Ectodermal cell (in vitro differentiated cells): ENCODE data around the gene RUBCNL.

ENCODE experiments used
- H3K27ac ChIP-seq: 2 replicates; pipeline ENCODE4 v1.7.0; 2013; ENCODE audit warnings: mild to moderate bottlenecking, low read depth, low read length; ENCODE audit not compliant: insufficient read depth, poor library complexity, severe bottlenecking
- H3K27me3 ChIP-seq: 2 replicates; pipeline ENCODE4 v1.7.0; 2013; ENCODE audit warnings: mild to moderate bottlenecking, low read length; ENCODE audit not compliant: insufficient read depth, control insufficient read depth, poor library complexity, severe bottlenecking
- H3K36me3 ChIP-seq: one replicate; pipeline ENCODE4 v1.7.0; 2013; ENCODE audit warnings: low read length; ENCODE audit not compliant: control insufficient read depth, insufficient read depth
- H3K4me1 ChIP-seq: one replicate; pipeline ENCODE4 v1.7.0; 2013; ENCODE audit warnings: low read length; ENCODE audit not compliant: control insufficient read depth, insufficient read depth
- H3K4me3 ChIP-seq: 2 replicates; pipeline ENCODE4 v1.7.0; 2013; ENCODE audit warnings: low read depth, low read length, control low read depth; ENCODE audit not compliant: insufficient read depth
- H3K9me3 ChIP-seq: 2 replicates; pipeline ENCODE4 v1.7.0; 2013; ENCODE audit warnings: mild to moderate bottlenecking, low read length, moderate library complexity; ENCODE audit not compliant: control insufficient read depth
- WGBS, 2 experiments: methylation state at CpG; one replicate each; pipeline ENCODE4 v1.1.7; 2013; ENCODE audit warnings: missing lambda C conversion rate in 2 of 2; 5-methylcytosine and 5-hydroxymethylcytosine counted together

The RUBCNL gene

GRCh38 chr13:46389457-46390451, 2.7 kb upstream of the RUBCNL start:
- Histone ChIP-seq H3K27ac (peak overlapping the region; percentile 33), H3K4me1 (peaks cover 9% of the 10 kb centered on the region), H3K36me3 (no peaks in the 10 kb centered on the region), H3K9me3 (no peaks in the 10 kb centered on the region), H3K4me3 (no peak overlapping the region), H3K27me3 (peaks cover 51% of the 10 kb centered on the region)
- WGBS, 2 experiments: 62 to 65% methylated on average over 9 of the region's 9 CpGs

- H3K9me3 ChIP-seq: no peaks in the 10 kb centered on the region
- 92 to 95% methylated on average over 3 of the region's 3 CpGs for WGBS, 2 experiments
- no peak overlapping the region for H3K27ac ChIP-seq
- H3K4me1 ChIP-seq: peaks cover 9% of the 10 kb centered on the region
- H3K27me3 ChIP-seq: peaks cover 58% of the 10 kb centered on the region
- H3K36me3 ChIP-seq: no peaks in the 10 kb centered on the region
- H3K4me3 ChIP-seq: no peak overlapping the region
These were observed 1.8 kb upstream of the RUBCNL start for GRCh38 chr13:46388846-46389245.

- H3K4me3 ChIP-seq: no peak overlapping the region
- WGBS, 2 experiments: 83 to 85% methylated on average over 6 of the region's 6 CpGs
- H3K4me1 ChIP-seq: peaks cover 9% of the 10 kb centered on the region
- peaks cover 63% of the 10 kb centered on the region for H3K27me3 ChIP-seq
- H3K9me3 ChIP-seq: no peaks in the 10 kb centered on the region
- H3K36me3 ChIP-seq: no peaks in the 10 kb centered on the region
- no peak overlapping the region for H3K27ac ChIP-seq
These were observed 1.3 kb upstream of the RUBCNL start for GRCh38 chr13:46388308-46388707.

- Histone ChIP-seq H3K36me3 (no peaks in the 10 kb centered on the region), H3K9me3 (no peaks in the 10 kb centered on the region), H3K27ac (no peak overlapping the region), H3K4me1 (peaks cover 9% of the 10 kb centered on the region), H3K4me3 (peak overlapping the region; percentile 42), H3K27me3 (peaks cover 66% of the 10 kb centered on the region)
- WGBS, 2 experiments: 0 to 1% methylated on average over 35 to 37 of the region's 37 CpGs
These were observed 524 bp downstream of the RUBCNL start for GRCh38 chr13:46386392-46387063.

GRCh38 chr13:46385946-46386345, 1.1 kb downstream of the RUBCNL start:
- peaks cover 66% of the 10 kb centered on the region for H3K27me3 ChIP-seq
- H3K9me3 ChIP-seq: no peaks in the 10 kb centered on the region
- 24 to 25% methylated on average over 10 of the region's 10 CpGs for WGBS, 2 experiments
- H3K4me3 ChIP-seq: no peak overlapping the region
- no peaks in the 10 kb centered on the region for H3K36me3 ChIP-seq
- H3K4me1 ChIP-seq: peaks cover 9% of the 10 kb centered on the region
- H3K27ac ChIP-seq: no peak overlapping the region

- peaks cover 51% of the 10 kb centered on the region for H3K27me3 ChIP-seq
- no peak overlapping the region for H3K4me3 ChIP-seq
- H3K9me3 ChIP-seq: no peaks in the 10 kb centered on the region
- H3K36me3 ChIP-seq: no peaks in the 10 kb centered on the region
- no peak overlapping the region for H3K27ac ChIP-seq
- no peaks in the 10 kb centered on the region for H3K4me1 ChIP-seq
These were observed 3.7 kb downstream of the RUBCNL start for GRCh38 chr13:46383383-46383782.

GRCh38 chr13:46382224-46382623, 4.8 kb downstream of the RUBCNL start:
- Histone ChIP-seq H3K27me3 (peaks cover 40% of the 10 kb centered on the region), H3K27ac (no peak overlapping the region), H3K4me3 (no peak overlapping the region), H3K36me3 (no peaks in the 10 kb centered on the region), H3K9me3 (no peaks in the 10 kb centered on the region), H3K4me1 (no peaks in the 10 kb centered on the region)
- WGBS, 2 experiments: 90 to 93% methylated on average over 3 of the region's 3 CpGs

- Histone ChIP-seq H3K4me3 (no peak overlapping the region), H3K36me3 (no peaks in the 10 kb centered on the region), H3K4me1 (no peaks in the 10 kb centered on the region), H3K27ac (no peak overlapping the region), H3K9me3 (no peaks in the 10 kb centered on the region), H3K27me3 (peaks cover 20% of the 10 kb centered on the region)
- 90 to 93% methylated on average over 4 of the region's 4 CpGs for WGBS, 2 experiments
These were observed 6.8 kb downstream of the RUBCNL start for GRCh38 chr13:46380242-46380641.

GRCh38 chr13:46379611-46380010, 7.4 kb downstream of the RUBCNL start:
- Histone ChIP-seq H3K4me3 (no peak overlapping the region), H3K36me3 (no peaks in the 10 kb centered on the region), H3K27me3 (peaks cover 14% of the 10 kb centered on the region), H3K4me1 (no peaks in the 10 kb centered on the region), H3K9me3 (no peaks in the 10 kb centered on the region), H3K27ac (no peak overlapping the region)
- 85 to 86% methylated on average over 1 to 2 of the region's 2 CpGs for WGBS, 2 experiments

GRCh38 chr13:46378411-46378810, 8.6 kb downstream of the RUBCNL start:
- H3K4me3 ChIP-seq: no peak overlapping the region
- H3K27ac ChIP-seq: no peak overlapping the region
- H3K27me3 ChIP-seq: peaks cover 4% of the 10 kb centered on the region
- no peaks in the 10 kb centered on the region for H3K4me1 ChIP-seq
- H3K36me3 ChIP-seq: no peaks in the 10 kb centered on the region
- H3K9me3 ChIP-seq: no peaks in the 10 kb centered on the region
- WGBS, 2 experiments: 94 to 98% methylated on average over 2 of the region's 2 CpGs
